ENCODE data around the gene KCNQ1. TPM values are rescaled to one million over a fixed set of nuclear protein-coding genes. Genes with fewer than 3 reads are reported as not detected.

KCNQ1 gene
- total and polyA plus RNA-seq, 9 of the 15 experiments (the other 6 are each of a cell fraction or from before 2014, with no cell fraction given) = 0.44 TPM; not detected in 8

DNA sequence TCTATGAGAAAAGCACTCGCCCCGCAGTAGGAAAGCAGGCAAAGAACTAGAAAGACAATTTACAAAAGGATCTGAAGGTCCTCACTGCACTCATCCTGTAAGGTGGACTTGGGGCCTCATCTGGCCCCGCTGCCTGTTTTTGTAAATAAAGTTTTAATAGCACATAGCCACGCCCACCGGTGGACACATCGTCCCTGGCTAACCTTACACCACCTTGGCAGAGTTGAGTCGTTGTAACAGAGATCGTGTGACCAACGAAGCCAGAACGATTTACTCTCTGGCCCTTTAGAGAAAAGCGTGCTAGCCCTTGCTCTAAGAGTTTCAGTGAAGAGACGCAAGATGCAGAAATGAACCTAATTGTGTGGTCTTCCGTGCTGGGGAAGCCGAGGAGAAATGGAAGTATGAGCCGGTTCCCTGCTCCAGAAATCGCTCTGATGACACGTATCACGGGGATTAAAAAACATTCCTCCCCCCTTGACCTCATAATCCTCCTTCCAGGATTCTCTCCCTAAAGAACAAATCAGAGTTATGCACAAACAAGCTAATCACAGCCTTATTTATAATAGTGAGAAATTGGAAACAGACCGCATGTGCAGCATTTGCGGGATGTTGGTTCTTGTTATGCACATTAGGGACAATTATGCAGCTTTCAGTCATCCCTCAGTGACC is 360.7 kb downstream of the KCNQ1 start (continued):
- TF ChIP-seq, protein P1, sequence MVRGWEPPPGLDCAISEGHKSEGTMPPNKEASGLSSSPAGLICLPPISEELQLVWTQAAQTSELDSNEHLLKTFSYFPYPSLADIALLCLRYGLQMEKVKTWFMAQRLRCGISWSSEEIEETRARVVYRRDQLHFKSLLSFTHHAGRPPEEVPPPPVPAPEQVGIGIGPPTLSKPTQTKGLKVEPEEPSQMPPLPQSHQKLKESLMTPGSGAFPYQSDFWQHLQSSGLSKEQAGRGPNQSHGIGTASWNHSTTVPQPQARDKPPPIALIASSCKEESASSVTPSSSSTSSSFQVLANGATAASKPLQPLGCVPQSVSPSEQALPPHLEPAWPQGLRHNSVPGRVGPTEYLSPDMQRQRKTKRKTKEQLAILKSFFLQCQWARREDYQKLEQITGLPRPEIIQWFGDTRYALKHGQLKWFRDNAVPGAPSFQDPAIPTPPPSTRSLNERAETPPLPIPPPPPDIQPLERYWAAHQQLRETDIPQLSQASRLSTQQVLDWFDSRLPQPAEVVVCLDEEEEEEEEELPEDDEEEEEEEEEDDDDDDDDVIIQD (CRISPR knock-in tag; IDR thresholded peaks at IDR 0.05) = no peak
- TF ChIP-seq SREBF1 (IDR thresholded peaks at IDR 0.05; ENCODE audit: borderline replicate concordance, low read depth, low read length) (no peak), SRSF1 (IDR thresholded peaks at IDR 0.05; ENCODE audit: low read depth, low read length) (no peak), ZC3H4 (CRISPR knock-in tag; IDR thresholded peaks at IDR 0.05; ENCODE audit: borderline replicate concordance) (no peak), KLF13 (tag; IDR thresholded peaks at IDR 0.05; ENCODE audit: borderline replicate concordance, low read depth) (no peak), BDP1 (IDR thresholded peaks at IDR 0.05; ENCODE audit: insufficient read depth, insufficient read length) (no peak), ZNF77 (CRISPR knock-in tag; IDR thresholded peaks at IDR 0.05) (no peak), CHD4 (IDR thresholded peaks at IDR 0.05; ENCODE audit: insufficient read depth, insufficient replicate concordance, low read depth, low read length, poor library complexity, severe bottlenecking) (no peak), ZKSCAN1 (IDR thresholded peaks at IDR 0.05; ENCODE audit: low read depth, low read length) (peak; percentile 69; the same call in 1 of the 2 replicates), EWSR1 (IDR thresholded peaks at IDR 0.05; ENCODE audit: borderline replicate concordance, low read depth, partially characterized antibody) (no peak), FOXJ3 (CRISPR knock-in tag; IDR thresholded peaks at IDR 0.05) (no peak), ZNF696 (CRISPR knock-in tag; conservative IDR thresholded peaks at IDR 0.05) (no peak), NFYB (IDR thresholded peaks at IDR 0.05; ENCODE audit: extremely low read depth, insufficient read length) (no peak), NR4A1 (CRISPR knock-in tag; IDR thresholded peaks at IDR 0.05) (no peak), NR4A1 (tag; IDR thresholded peaks at IDR 0.05) (no peak), ARID2 (IDR thresholded peaks at IDR 0.05) (no peak)
- TF ChIP-seq, protein P2, sequence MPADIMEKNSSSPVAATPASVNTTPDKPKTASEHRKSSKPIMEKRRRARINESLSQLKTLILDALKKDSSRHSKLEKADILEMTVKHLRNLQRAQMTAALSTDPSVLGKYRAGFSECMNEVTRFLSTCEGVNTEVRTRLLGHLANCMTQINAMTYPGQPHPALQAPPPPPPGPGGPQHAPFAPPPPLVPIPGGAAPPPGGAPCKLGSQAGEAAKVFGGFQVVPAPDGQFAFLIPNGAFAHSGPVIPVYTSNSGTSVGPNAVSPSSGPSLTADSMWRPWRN (IDR thresholded peaks at IDR 0.05; ENCODE audit: low read depth) = no peak
